HG03565 (cell line): ENCODE measurements around the gene C2orf78.

Source experiments
- ATAC-seq: cut with Tn5 transposase; IDR thresholded peaks from one replicate; pipeline ENCODE4 v1.9.1; 2021; ENCODE audit warnings: mild to moderate bottlenecking, moderate library complexity; ENCODE audit not compliant: unreplicated experiment

C2orf78 gene

DNA sequence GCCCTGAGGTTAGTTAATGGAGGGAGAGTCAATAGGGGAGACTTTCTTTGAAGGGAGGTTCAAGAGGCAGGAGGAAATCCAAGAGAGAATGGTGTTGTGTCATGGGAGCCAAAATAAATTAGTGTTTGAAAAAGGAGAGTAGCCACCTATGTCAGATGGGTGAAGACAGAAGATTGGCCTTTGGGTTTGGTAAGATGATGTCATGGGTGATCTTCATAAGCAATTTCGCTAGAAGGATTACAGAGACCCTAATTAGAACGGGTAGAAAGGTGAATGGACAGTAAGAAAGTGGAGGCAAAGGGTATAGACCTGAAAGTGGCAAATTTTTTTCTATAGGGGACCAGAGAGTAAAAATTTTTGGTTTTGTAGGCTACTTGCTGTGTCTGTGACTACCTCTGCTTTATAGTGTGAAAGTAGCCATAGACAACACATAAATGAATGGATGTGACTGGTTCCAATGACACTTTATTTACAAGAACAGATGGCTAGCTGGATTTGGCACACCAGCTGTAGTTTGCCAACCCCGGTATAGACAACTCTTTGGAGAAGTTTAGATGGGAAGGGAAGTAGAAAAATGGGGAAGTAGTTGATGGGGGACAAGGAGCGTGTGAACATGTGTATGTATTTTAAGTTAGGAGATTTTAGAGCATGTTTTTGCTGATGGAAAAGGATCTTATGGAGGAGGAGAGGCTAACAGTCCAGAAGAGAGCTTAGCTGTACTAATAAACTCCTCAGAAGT, 54.0 kb downstream of the C2orf78 start:
- no peak for ATAC-seq

DNA sequence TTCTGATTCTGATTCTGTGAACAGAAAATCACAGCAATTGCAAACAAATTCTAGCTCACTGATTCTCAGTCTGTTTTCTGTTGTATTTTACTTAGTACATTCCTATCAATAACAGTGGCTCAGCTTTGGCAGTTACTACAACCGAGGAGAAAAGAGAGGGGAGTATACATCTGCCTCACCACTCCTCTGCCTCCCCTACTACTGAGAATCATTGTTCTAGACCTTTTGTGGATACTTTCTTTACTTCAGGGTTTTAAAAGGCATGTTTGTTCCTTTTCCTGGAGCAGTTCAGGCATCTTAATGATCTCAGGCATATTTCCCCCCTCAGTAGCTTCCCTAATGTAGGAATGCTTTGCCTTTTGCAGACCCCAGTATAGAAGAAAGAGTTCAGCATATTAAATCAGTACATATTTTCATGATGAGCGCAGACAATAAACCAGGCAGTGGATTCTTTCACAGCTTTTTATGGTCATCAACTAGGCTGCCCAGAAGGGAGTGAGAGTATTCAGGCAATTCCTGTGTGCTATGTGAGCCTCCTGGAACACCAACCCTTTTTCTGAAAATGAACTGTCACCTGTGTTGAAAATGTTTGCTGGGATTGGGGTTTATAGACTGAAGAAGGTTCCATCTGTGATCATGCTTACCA, 55.0 kb downstream of the C2orf78 start:
- no peak for ATAC-seq

GRCh38 chr2:73839653-73840411, 55.8 kb downstream of the C2orf78 start:
- no peak for ATAC-seq

DNA sequence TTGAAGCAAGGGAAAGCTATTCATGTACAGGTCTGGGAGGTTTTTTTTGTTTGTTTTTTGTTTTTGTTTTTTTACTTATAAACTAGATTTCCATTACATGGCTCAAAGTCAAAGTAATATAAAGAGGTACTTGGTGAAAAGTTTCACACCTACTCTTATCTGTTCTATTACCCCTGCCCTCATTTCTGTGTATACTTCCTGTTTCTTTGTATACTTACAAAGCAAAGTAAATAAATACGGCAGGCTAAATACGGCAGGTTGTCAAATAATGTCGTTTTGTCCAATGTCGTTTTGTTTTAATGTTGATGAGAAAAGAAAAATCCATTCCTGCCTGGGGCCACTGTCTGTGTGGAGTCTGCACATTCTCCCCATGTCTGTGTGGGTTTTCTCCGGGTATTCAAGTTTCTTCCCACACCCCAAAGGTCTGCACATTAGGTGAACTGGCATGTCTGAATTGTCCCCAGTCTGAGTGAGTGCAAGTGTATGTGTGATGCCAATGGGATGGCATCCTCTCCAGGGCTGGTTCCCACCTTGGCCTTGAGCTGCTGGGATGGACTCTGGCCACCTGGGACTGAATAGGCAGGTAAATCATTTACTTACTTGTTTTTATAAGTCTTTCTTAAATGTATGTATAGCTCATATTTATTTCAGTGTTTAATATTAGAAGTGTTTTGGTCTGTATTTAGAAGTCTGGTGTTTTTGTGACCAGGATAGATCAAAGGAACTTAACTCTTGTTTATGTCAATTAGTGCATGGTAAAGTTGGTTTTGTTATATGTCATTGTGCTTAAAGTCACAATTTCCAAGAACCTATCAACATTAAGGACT, 58.1 kb downstream of the C2orf78 start:
- ATAC-seq, result no peak

DNA sequence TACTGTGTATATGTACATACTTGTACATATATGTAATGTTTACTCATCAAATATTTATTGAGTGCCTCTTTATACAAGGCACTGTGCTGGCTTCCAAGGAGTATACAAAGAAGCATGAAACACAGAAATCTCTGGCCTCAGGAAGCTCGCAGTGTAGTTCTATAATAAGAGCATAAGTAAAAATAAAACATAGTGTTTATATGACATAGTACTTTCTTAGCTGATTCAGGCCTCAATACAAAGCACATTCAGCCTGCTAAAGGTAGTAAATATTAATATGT, 58.7 kb downstream of the C2orf78 start:
- ATAC-seq, result no peak

GRCh38 chr2:73844087-73844486, 60.1 kb downstream of the C2orf78 start:
- no peak for ATAC-seq

DNA sequence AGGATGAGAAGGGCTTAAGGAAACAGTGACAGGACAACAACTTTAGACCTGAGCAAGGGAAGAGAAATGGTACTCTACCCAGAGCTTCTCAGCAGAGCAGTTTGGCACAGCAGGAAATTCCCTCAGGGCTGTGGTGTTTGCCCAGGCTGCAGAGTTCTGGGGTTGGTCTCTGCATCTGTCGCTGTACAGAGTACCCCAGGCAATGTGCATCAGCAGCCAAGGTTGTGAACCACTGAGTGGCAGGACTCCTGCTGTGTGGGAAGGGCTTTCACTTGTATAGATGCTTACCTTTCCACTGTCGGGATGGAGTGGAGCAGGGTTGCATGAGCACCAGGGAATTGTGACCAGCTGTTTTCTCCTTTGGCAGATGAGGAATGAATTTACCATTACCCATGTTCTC, 66.0 kb downstream of the C2orf78 start:
- ATAC-seq, result no peak

- no peak for ATAC-seq
Observed at GRCh38 chr2:73851274-73851673, 67.3 kb downstream of the C2orf78 start.

- no peak for ATAC-seq
Observed at GRCh38 chr2:73852020-73852419, 68.0 kb downstream of the C2orf78 start.

DNA sequence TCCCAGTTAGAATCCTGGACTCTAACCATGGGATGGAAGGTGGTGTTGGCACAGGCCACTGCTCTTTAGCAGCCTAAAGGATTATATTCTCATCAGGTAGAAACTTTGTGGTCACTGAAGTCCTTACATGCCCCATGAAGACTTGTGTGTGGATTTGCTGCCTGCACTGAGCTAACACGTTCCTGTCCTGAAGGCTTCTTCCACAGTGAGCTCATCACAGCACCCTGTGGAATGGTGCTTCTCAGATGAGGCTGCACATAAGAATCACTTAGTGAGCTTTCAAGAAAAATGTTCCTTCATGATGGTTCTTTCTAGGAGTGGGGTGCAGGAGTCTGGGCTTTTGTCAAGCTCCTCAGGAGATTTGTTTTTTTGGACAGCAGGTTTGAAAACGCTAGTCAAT, 71.5 kb downstream of the C2orf78 start:
- no peak for ATAC-seq

DNA sequence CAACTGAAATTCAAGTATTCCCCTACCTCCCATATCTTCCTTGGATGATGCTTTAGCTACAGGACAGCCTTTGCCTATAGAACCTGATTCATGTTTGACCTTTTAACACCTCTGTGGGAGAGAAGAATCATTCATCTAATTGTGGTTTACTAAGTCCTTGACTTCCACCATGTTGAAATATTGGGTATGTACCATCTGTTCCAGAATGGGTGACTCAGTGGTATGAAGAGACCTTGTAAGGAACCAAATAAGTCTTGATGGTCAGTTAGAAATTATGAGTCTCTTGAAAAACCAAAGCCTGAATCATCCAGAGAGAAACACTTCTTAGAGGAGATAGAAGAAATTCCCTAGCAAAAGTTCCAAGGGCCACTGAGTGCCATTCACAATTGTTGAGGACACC, 72.2 kb downstream of the C2orf78 start:
- no peak for ATAC-seq

DNA sequence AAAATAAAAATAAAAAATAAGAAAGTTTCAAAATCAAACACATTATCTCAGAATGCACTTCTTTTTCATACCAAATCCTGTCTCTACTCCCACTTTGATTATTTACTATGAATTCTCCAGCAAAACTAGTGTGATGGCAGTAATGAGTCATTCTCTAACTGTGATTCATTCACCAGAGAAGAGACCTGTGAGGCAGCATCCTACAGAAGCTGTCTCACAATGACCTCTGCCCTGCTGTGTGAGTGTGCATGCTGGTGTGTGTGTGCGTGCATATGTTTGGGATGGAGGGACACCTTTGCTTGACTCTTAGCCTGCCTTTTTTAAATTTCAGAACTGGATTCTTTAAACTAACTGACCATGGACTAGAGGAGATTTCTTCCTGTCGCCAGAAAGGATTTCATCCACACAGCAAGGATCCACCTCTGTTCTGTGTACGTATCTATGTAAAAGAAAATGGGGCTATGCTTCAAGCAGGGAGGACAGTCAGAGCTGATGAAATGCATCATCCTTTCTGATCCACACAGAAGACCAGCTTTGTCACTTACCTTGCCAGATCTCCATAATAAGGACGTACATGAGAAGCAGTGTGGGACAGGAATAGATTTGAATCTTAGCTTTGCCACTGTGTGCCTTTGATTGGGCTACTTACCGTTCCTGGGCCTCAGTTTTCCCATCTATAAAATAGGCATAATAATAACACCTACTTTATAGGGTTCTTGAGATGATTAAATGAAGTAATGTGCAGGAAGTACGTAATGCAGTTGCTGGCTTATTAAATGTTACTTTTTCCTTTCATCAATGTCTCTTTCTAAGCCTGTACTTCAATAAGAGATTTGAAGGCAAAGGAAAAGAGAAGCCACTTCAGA, 76.0 kb downstream of the C2orf78 start:
- no peak for ATAC-seq

DNA sequence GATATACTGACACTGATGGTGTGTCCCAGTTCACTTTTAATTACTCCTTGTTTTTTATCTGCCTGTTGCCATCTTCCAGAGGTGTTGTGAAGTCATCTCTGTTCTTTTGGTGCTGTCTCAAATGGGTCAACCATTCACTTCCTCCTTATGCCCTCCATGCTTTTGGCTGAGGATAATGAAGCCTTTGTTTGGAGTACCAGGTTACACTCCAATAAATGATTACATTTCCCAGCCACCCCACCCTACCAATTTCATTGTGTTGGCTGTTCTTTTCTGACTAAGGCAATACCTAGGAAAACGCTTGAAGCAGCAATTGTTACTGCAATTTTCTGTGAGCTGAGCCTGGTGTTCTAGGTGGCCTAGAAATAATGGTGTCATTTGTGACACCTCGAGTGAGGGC, 79.0 kb downstream of the C2orf78 start:
- ATAC-seq, result no peak
